Thyroid gland (tissue), 4 donors: Measurements from ENCODE around the gene KIRREL1. TPM values are rescaled to one million over a fixed set of nuclear protein-coding genes. Genes with fewer than 3 reads are reported as not detected.
A peak's percentile ranks its signal among the peaks of the same experiment; 100 is the strongest.

Source experiments
- DNase-seq, 2 donors: peaks; one replicate each; pipeline ENCODE4 v3.0.0-alpha.2; 2019
- H3K27ac ChIP-seq, 3 donors: fragments of 200-600 bp; sonication (generic); 1 replicate in 2 of 3; 2 replicates in 1 of 3; pipeline ENCODE4 v1.5.1; 2016 to 2019; ENCODE audit warnings: mild to moderate bottlenecking in 1 of 3, moderate library complexity in 1 of 3
- H3K27me3 ChIP-seq: fragments of 200-600 bp; sonication (generic); one replicate; pipeline ENCODE4 v1.5.1; 2019
- H3K36me3 ChIP-seq, 2 donors: fragments of 200-600 bp; sonication (generic); one replicate each; pipeline ENCODE4 v1.5.1; 2016 to 2019
- H3K4me1 ChIP-seq, 2 donors: fragments of 200-600 bp; sonication (generic); one replicate each; pipeline ENCODE4 v1.5.1; 2017 to 2019
- H3K4me3 ChIP-seq, 3 donors: fragments of 200-600 bp; sonication (generic); replicated peaks in 1 of 3; 1 replicate in 2 of 3; 2 replicates in 1 of 3; pipeline ENCODE4 v1.5.1; 2016; ENCODE audit warnings: mild to moderate bottlenecking in 1 of 3
- H3K9me3 ChIP-seq: fragments of 200-600 bp; sonication (generic); one replicate; pipeline ENCODE4 v1.5.1; 2017
- CTCF ChIP-seq, 6 experiments: fragments of 200-600 bp in 3 of 6; fragments of 450-650 bp in 3 of 6; sonication (generic) in 3 of 6; IDR thresholded peaks; one replicate each; pipeline ENCODE4 v1.5.1; 2016 to 2019; ENCODE audit warnings: antibody characterized with exemption in 6 of 6, mild to moderate bottlenecking in 2 of 6, inconsistent platforms in 1 of 6, moderate library complexity in 1 of 6
- POLR2A ChIP-seq, 2 donors: fragments of 450-650 bp; IDR thresholded peaks; one replicate each; pipeline ENCODE4 v1.6.1; 2017; ENCODE audit warnings: antibody characterized with exemption in 2 of 2, mild to moderate bottlenecking in 2 of 2, moderate library complexity in 1 of 2
- WGBS, 2 donors: methylation state at CpG; one replicate each; pipeline ENCODE4 v1.1.5; 2017; 5-methylcytosine and 5-hydroxymethylcytosine counted together
- intact Hi-C: fragments of 100-400 bp; cut with DNase I; formaldehyde crosslinking; loops from one replicate; pipeline ENCODE4 v1.15.1; 2023
- total RNA-seq, 4 donors: library from RNA; depleted of rRNA; stranded (reverse); fragments of >200 nt; gene quantifications; one replicate each; pipeline ENCODE4 v1.2.3, GENCODE V29; 2016

The KIRREL1 gene
- total RNA-seq, 4 donors from 2014 or later, result 22.7 to 27.5 (median 24.1) TPM

- Histone ChIP-seq H3K27ac (peak overlapping the region; percentile 74 to 89 (median 82)), H3K36me3 (no peaks in the 10 kb centered on the region), H3K27me3 (no peaks in the 10 kb centered on the region), H3K4me1 (peaks cover 21 to 41% of the 10 kb centered on the region in 2 donors), H3K9me3 (no peaks in the 10 kb centered on the region), H3K4me3 (peak overlapping the region in 1 of 3 donors; percentile 66)
- intact Hi-C loops, result loop anchor here (5.0 kb wide), 2 partner anchors 37 to 122 kb away; no protein-coding TSS in a partner anchor
- TF ChIP-seq CTCF (IDR thresholded peaks at IDR 0.05) (no peak), POLR2A (IDR thresholded peaks at IDR 0.05) (no peak)
- 30 to 40% methylated on average over 12 to 13 of the region's 13 CpGs for WGBS, 2 donors
- peak; percentile 35 to 48 for DNase-seq
Measured at GRCh38 chr1:157994704-157995582, 1.5 kb downstream of the KIRREL1 start.

- 67 to 76% methylated on average over 3 of the region's 3 CpGs for WGBS, 2 donors
- intact Hi-C loops, result no loop called here
- peaks cover 21 to 41% of the 10 kb centered on the region in 2 donors for H3K4me1 ChIP-seq
- no peaks in the 10 kb centered on the region for H3K27me3 ChIP-seq
- peak overlapping the region in 1 of 3 donors; percentile 66 for H3K4me3 ChIP-seq
- DNase-seq, result no peak
- H3K27ac ChIP-seq, result peak overlapping the region; percentile 74 to 89 (median 82)
- no peaks in the 10 kb centered on the region for H3K9me3 ChIP-seq
- no peaks in the 10 kb centered on the region for H3K36me3 ChIP-seq
- TF ChIP-seq POLR2A (IDR thresholded peaks at IDR 0.05) (no peak), CTCF (IDR thresholded peaks at IDR 0.05) (no peak)
Measured at GRCh38 chr1:157995583-157996169, 2.2 kb downstream of the KIRREL1 start.

- DNase-seq, result no peak
- Histone ChIP-seq H3K4me3 (no peak overlapping the region), H3K27me3 (no peaks in the 10 kb centered on the region), H3K36me3 (no peaks in the 10 kb centered on the region), H3K27ac (peak overlapping the region in 2 of 3 donors; percentile 82 to 89), H3K9me3 (no peaks in the 10 kb centered on the region), H3K4me1 (peaks cover 21 to 41% of the 10 kb centered on the region in 2 donors)
- intact Hi-C loops, result no loop called here
- 76 to 82% methylated on average over 5 of the region's 5 CpGs for WGBS, 2 donors
- no peak for TF ChIP-seq CTCF (IDR thresholded peaks at IDR 0.05)
Measured at GRCh38 chr1:157996433-157996832, 3.0 kb downstream of the KIRREL1 start.

GRCh38 chr1:158000507-158000906 is 7.1 kb downstream of the KIRREL1 start:
- Histone ChIP-seq H3K27ac (peak overlapping the region in 1 of 3 donors; percentile 58), H3K9me3 (no peaks in the 10 kb centered on the region), H3K36me3 (no peaks in the 10 kb centered on the region), H3K4me3 (no peak overlapping the region), H3K27me3 (no peaks in the 10 kb centered on the region), H3K4me1 (peaks cover 36 to 56% of the 10 kb centered on the region in 2 donors)
- 88% methylated on average over 4 of the region's 4 CpGs for WGBS, 2 donors
- no peak for TF ChIP-seq POLR2A (IDR thresholded peaks at IDR 0.05)
- TF ChIP-seq CTCF (IDR thresholded peaks at IDR 0.05), result no peak
- intact Hi-C loops, result no loop called here
- DNase-seq, result no peak
